GM12878 (cell line): ENCODE measurements around the gene LIN7C. TPM values are rescaled to one million over a fixed set of nuclear protein-coding genes. Genes with fewer than 3 reads are reported as not detected.

ENCODE experiments used
- ATAC-seq: fragments of 200-7000 bp; cut with Tn5 transposase; 3 replicates; pipeline ENCODE4 v1.9.1; 2020; ENCODE audit warnings: mild to moderate bottlenecking, moderate library complexity
- BruUV-seq: library from RNA; stranded (reverse); fragments of 400-500 nt; replicated peaks from 2 replicates; lab custom pipeline; 2021; lab: Mats Ljungman, UMichigan
- CTCF ChIA-PET: fragments of 300-600 bp; sonication (Branson Sonifier 250); formaldehyde crosslinking; extraction: SDS; loops from one replicate; lab custom pipeline; 2021; ENCODE audit warnings: inconsistent platforms; lab: Yijun Ruan, JAX
- POLR2A ChIA-PET: fragments of 350-600 bp; formaldehyde crosslinking; extraction: SDS; loops from one replicate; lab custom pipeline; 2021; ENCODE audit warnings: inconsistent platforms; lab: Charles Lee
- RAD21 ChIA-PET: fragments of 300-600 bp; sonication (Branson Sonifier 250); formaldehyde crosslinking; loops from one replicate; lab custom pipeline; 2023; ENCODE audit warnings: antibody characterized with exemption; ENCODE audit not compliant: unreplicated experiment; lab: Charles Lee
- SMC1A ChIA-PET: fragments of 300-600 bp; sonication (Branson Sonifier 250); formaldehyde crosslinking; loops from one replicate; lab custom pipeline; 2023; ENCODE audit not compliant: unreplicated experiment, uncharacterized antibody; lab: Charles Lee
- DNase-seq: peaks from one replicate; pipeline ENCODE4 v3.0.0-alpha.2; 2011; ENCODE audit warnings: low read depth, low spot score
- FAIRE-seq: peaks from 3 replicates; lab custom pipeline; 2011; peaks lifted over from hg19 to GRCh38; lab: Jason Lieb, UNC
- H2AFZ ChIP-seq: 2 replicates; pipeline ENCODE4 v1.6.0; 2011; ENCODE audit warnings: low read depth, low read length, control low read depth; ENCODE audit not compliant: control insufficient read depth
- H3K27ac ChIP-seq: 2 replicates; pipeline ENCODE4 v1.5.1; 2011; ENCODE audit warnings: control low read depth; ENCODE audit not compliant: control insufficient read depth, insufficient read depth
- H3K27me3 ChIP-seq, 2 experiments: replicated peaks in 1 of 2; 2 replicates each; pipeline versions ENCODE4 v1.6.0 to v1.6.1; 2011; ENCODE audit warnings: low read length in 1 of 2; ENCODE audit not compliant: control insufficient read depth in 2 of 2, insufficient read depth in 2 of 2
- H3K36me3 ChIP-seq, 2 experiments: 2 replicates each; pipeline ENCODE4 v1.5.1; 2011; ENCODE audit warnings: low read length in 1 of 2; ENCODE audit not compliant: control insufficient read depth in 2 of 2, insufficient read depth in 2 of 2
- H3K4me1 ChIP-seq: 2 replicates; pipeline ENCODE4 v1.6.1; 2011; ENCODE audit warnings: mild to moderate bottlenecking, low read length, moderate library complexity, mixed read lengths; ENCODE audit not compliant: control insufficient read depth, insufficient read depth
- H3K4me2 ChIP-seq: 2 replicates; pipeline ENCODE4 v1.6.0; 2011; ENCODE audit warnings: control low read depth; ENCODE audit not compliant: control insufficient read depth, insufficient read depth
- H3K4me3 ChIP-seq: fragments of 200-600 bp; sonication (generic); 2 replicates; pipeline ENCODE4 v1.5.1; 2016
- H3K79me2 ChIP-seq: 2 replicates; pipeline ENCODE4 v1.6.0; 2011; ENCODE audit warnings: low read length; ENCODE audit not compliant: control insufficient read depth, insufficient read depth
- H3K9ac ChIP-seq: 2 replicates; pipeline ENCODE4 v1.8.0; 2011; ENCODE audit warnings: low read length, control low read depth, mixed read lengths; ENCODE audit not compliant: control insufficient read depth, insufficient read depth
- H3K9me3 ChIP-seq: replicated peaks from 3 replicates; pipeline ENCODE4 v1.5.1; 2011; ENCODE audit warnings: mild to moderate bottlenecking, low read length; ENCODE audit not compliant: control insufficient read depth, insufficient read depth
- H4K20me1 ChIP-seq: 2 replicates; pipeline ENCODE4 v1.6.0; 2011; ENCODE audit not compliant: control insufficient read depth, insufficient read depth
- BRCA1 ChIP-seq: IDR thresholded peaks from 2 replicates; pipeline ENCODE4 v1.6.1; 2011; ENCODE audit warnings: low read depth, low read length, improper control_type of control experiment
- CBX3 ChIP-seq: fragments of 200-600 bp; sonication (generic); IDR thresholded peaks from 2 replicates; pipeline ENCODE4 v1.6.1; 2016; ENCODE audit warnings: low read depth, borderline replicate concordance
- CHD1 ChIP-seq: IDR thresholded peaks from 2 replicates; pipeline ENCODE4 v1.6.1; 2012; ENCODE audit warnings: low read depth, low read length, improper control_type of control experiment
- CHD2 ChIP-seq: IDR thresholded peaks from 2 replicates; pipeline ENCODE4 v1.6.1; 2011; ENCODE audit warnings: low read depth, low read length, improper control_type of control experiment, borderline replicate concordance
- CREB1 ChIP-seq: IDR thresholded peaks from 2 replicates; pipeline ENCODE4 v1.6.1; 2012; ENCODE audit warnings: low read depth, mild to moderate bottlenecking, inconsistent platforms
- HCFC1 ChIP-seq: fragments of 150-350 bp; IDR thresholded peaks from 2 replicates; pipeline ENCODE4 v1.6.1; 2014; ENCODE audit warnings: low read length
- IKZF1 ChIP-seq: fragments of 450-650 bp; conservative IDR thresholded peaks from 2 replicates; pipeline ENCODE4 v1.6.1; 2017; ENCODE audit warnings: antibody characterized with exemption, mild to moderate bottlenecking
- IRF4 ChIP-seq: IDR thresholded peaks from 2 replicates; pipeline ENCODE4 v1.6.1; 2011; ENCODE audit warnings: low read depth, low read length
- MYB ChIP-seq: fragments of 150-350 bp; IDR thresholded peaks from 2 replicates; pipeline ENCODE4 v1.6.1; 2014; ENCODE audit warnings: mild to moderate bottlenecking, low read depth, low read length, borderline replicate concordance
- NR2C2 ChIP-seq: IDR thresholded peaks from 2 replicates; pipeline ENCODE4 v1.6.1; 2011; ENCODE audit warnings: borderline replicate concordance, low read depth; ENCODE audit not compliant: control insufficient read depth, insufficient read length
- POLR2A ChIP-seq: IDR thresholded peaks from 2 replicates; pipeline ENCODE4 v1.6.1; 2011; ENCODE audit warnings: low read depth, mild to moderate bottlenecking, low read length
- RAD51 ChIP-seq: fragments of 450-650 bp; IDR thresholded peaks from 2 replicates; pipeline ENCODE4 v1.6.1; 2016; ENCODE audit warnings: moderate library complexity, mild to moderate bottlenecking, inconsistent platforms
- RCOR1 ChIP-seq: conservative IDR thresholded peaks from 2 replicates; pipeline ENCODE4 v1.6.1; 2012; ENCODE audit warnings: low read depth, low read length, improper control_type of control experiment
- SIN3A ChIP-seq: IDR thresholded peaks from 2 replicates; pipeline ENCODE4 v1.6.1; 2012; ENCODE audit warnings: low read depth, low read length, improper control_type of control experiment
- TBL1XR1 ChIP-seq: IDR thresholded peaks from 2 replicates; pipeline ENCODE4 v1.6.1; 2012; ENCODE audit warnings: low read depth, low read length, improper control_type of control experiment
- YY1 ChIP-seq: IDR thresholded peaks from 2 replicates; pipeline ENCODE4 v1.6.1; 2011; ENCODE audit warnings: low read depth, mild to moderate bottlenecking, low read length
- WGBS: methylation state at CpG from one replicate; pipeline ENCODE4 v1.1.6; 2016; ENCODE audit warnings: low lambda C conversion rate; ENCODE audit not compliant: insufficient replicate concordance, insufficient coverage; ENCODE audit errors: missing lambda C conversion rate; 5-methylcytosine and 5-hydroxymethylcytosine counted together
- in situ Hi-C: fragments of 300-500 bp; cut with MboI; formaldehyde crosslinking; loops from 9 replicates; pipeline ENCODE4 v1.14.3; 2018; ENCODE audit warnings: mixed read lengths
- intact Hi-C: fragments of 100-400 bp; cut with micrococcal nuclease; formaldehyde crosslinking; loops from one replicate; pipeline ENCODE4 v1.14.2; 2022; ENCODE audit not compliant: unreplicated experiment
- polyA plus RNA-seq, 11 experiments: library from polyadenylated mRNA; depleted of rRNA in 4 of 11; unstranded in 6 of 11; stranded (reverse) in 5 of 11; fragments of >200 nt; fragmentation: Nextera tagmentation in 4 of 11; fragmentation: Illumina TruSeq in 1 of 11; extraction: Ambion mirVana in 4 of 11; extraction: Trizol in 1 of 11; gene quantifications; 1 replicate in 1 of 11; 2 replicates in 10 of 11; pipeline versions ENCODE4 v1.2.1 to v1.2.3, GENCODE V29; 2011 to 2016; ENCODE audit warnings: inconsistent platforms in 2 of 11, missing spikeins in 2 of 11, low read depth in 1 of 11
- total RNA-seq, 4 experiments: library from RNA; depleted of rRNA in 3 of 4; stranded (reverse); fragments of >200 nt in 3 of 4; fragmentation: Illumina TruSeq in 1 of 4; extraction: Trizol in 1 of 4; gene quantifications; 2 replicates each; pipeline versions ENCODE4 v1.2.1 to v1.2.3, GENCODE V29; 2013 to 2021
- TF ChIP-seq, protein P1 (sequence below): IDR thresholded peaks from 2 replicates; pipeline ENCODE4 v1.6.1; 2012; ENCODE audit warnings: low read depth, low read length, improper control_type of control experiment
- TF ChIP-seq, protein P2 (sequence below): fragments of 450-650 bp; IDR thresholded peaks from 2 replicates; pipeline ENCODE4 v1.6.1; 2014; ENCODE audit warnings: mild to moderate bottlenecking

Gene LIN7C
- total and polyA plus RNA-seq, 10 of the 15 experiments (the other 5 are each of a cell fraction or from before 2014, with no cell fraction given), result 6.0 to 23.7 (median 15.1) TPM

DNA sequence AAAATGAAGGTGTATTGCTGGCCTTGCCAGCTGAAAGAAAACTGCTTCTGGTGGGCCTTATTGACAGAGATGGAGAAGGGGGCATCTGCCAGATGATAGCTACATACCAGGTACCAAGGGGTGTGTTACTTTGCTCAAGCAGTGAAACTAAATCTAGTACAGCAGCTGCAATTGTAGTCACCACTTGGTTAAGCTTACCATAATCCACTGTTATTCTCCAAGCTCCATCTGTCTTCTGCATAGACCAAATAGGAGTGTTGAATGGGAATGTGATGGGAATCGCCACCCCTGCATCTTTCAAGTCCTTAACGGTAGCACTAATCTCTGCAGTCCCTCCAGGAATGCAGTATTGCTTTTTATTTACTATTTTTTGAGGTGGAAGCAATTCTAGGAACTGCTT lies 45.8 kb upstream of the LIN7C start:
- TF ChIP-seq BRCA1 (no peak), CHD1 (no peak), YY1 (no peak), IRF4 (no peak), CBX3 (no peak), IKZF1 (no peak), TBL1XR1 (no peak), RAD51 (no peak), CREB1 (no peak), SIN3A (no peak), HCFC1 (no peak), RCOR1 (no peak), CHD2 (no peak), NR2C2 (no peak), MYB (no peak), POLR2A (no peak)
- TF ChIP-seq, protein P1, sequence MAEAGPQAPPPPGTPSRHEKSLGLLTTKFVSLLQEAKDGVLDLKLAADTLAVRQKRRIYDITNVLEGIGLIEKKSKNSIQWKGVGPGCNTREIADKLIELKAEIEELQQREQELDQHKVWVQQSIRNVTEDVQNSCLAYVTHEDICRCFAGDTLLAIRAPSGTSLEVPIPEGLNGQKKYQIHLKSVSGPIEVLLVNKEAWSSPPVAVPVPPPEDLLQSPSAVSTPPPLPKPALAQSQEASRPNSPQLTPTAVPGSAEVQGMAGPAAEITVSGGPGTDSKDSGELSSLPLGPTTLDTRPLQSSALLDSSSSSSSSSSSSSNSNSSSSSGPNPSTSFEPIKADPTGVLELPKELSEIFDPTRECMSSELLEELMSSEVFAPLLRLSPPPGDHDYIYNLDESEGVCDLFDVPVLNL, result no peak
- TF ChIP-seq, protein P2, sequence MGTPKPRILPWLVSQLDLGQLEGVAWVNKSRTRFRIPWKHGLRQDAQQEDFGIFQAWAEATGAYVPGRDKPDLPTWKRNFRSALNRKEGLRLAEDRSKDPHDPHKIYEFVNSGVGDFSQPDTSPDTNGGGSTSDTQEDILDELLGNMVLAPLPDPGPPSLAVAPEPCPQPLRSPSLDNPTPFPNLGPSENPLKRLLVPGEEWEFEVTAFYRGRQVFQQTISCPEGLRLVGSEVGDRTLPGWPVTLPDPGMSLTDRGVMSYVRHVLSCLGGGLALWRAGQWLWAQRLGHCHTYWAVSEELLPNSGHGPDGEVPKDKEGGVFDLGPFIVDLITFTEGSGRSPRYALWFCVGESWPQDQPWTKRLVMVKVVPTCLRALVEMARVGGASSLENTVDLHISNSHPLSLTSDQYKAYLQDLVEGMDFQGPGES, result no peak
- TF ChIP-seq, all 136 proteins: peak for 0
- Histone ChIP-seq H3K4me2 (no peak overlapping the region), H3K36me3 (no peaks in the 10 kb centered on the region), H3K79me2 (no peaks in the 10 kb centered on the region), H2AFZ (no peak overlapping the region), H3K9me3 (no peaks in the 10 kb centered on the region), H3K27me3 (no peaks in the 10 kb centered on the region; a peak in 1 of 4 replicates), H3K9ac (no peak overlapping the region), H3K4me3 (no peak overlapping the region), H3K27ac (no peak overlapping the region), H3K4me1 (no peaks in the 10 kb centered on the region), H4K20me1 (no peaks in the 10 kb centered on the region)
- ChIA-PET RAD21 (no interaction called here), SMC1A (no interaction called here), POLR2A (no interaction called here), CTCF (no interaction called here)
- no peak for FAIRE-seq
- intact Hi-C loops, result no loop called here
- in situ Hi-C loops, result no loop called here
- DNase-seq, result no peak
- ATAC-seq, result no peak
- 8% methylated on average over 2 of the region's 2 CpGs for WGBS
- BruUV-seq, result no TSS peak
